WERI-Rb-1 (cell line): ENCODE measurements around the gene TBX15.

ENCODE experiments used
- DNase-seq: peaks from one replicate; pipeline ENCODE4 v3.0.0-alpha.2; 2020
- H3K27ac ChIP-seq: fragments of 250-450 bp; sonication (Bioruptor Pico); 2 replicates; pipeline ENCODE4 v1.5.1; 2020; ENCODE audit warnings: mild to moderate bottlenecking, moderate library complexity
- H3K27me3 ChIP-seq: fragments of 250-450 bp; sonication (Bioruptor Pico); 2 replicates; pipeline ENCODE4 v1.5.1; 2021; ENCODE audit warnings: mild to moderate bottlenecking, low read depth, moderate library complexity; ENCODE audit not compliant: insufficient read depth, severe bottlenecking
- H3K36me3 ChIP-seq: fragments of 250-450 bp; sonication (Bioruptor Pico); 2 replicates; pipeline ENCODE4 v1.5.1; 2020; ENCODE audit warnings: mild to moderate bottlenecking, moderate library complexity
- H3K4me3 ChIP-seq: 2 replicates; pipeline ENCODE4 v1.5.1; 2011; ENCODE audit warnings: low read depth, mild to moderate bottlenecking, control low read depth, low read length
- H3K9me3 ChIP-seq: fragments of 250-450 bp; sonication (Bioruptor Pico); 2 replicates; pipeline ENCODE4 v1.5.1; 2021; ENCODE audit warnings: mild to moderate bottlenecking, moderate library complexity; ENCODE audit not compliant: severe bottlenecking
- TF ChIP-seq, protein P1 (sequence below): IDR thresholded peaks from 2 replicates; pipeline ENCODE4 v1.5.1; 2011; ENCODE audit warnings: low read depth, mild to moderate bottlenecking, control low read depth, inconsistent platforms, low read length

The TBX15 gene

DNA sequence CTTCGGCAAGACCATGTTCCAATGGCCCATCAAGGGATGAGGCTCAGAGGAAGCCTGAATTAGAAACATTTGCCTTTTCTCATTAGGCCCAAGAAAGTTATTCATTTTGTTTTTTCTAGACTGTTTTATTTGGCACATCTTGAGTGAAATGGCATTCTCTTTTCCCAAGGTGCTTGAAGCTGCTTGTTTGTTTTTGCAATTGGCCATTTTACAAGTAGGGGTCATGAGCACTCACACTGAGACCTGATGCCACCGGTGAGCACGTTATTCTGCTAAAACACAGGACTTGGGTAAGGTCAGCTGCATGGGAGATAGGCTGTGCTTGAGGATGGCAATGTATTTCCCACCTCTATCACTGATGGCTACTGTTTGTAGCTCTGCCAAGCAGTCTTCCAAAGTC is 128.1 kb downstream of the TBX15 start:
- Histone ChIP-seq H3K36me3 (no peaks in the 10 kb centered on the region), H3K4me3 (no peak overlapping the region), H3K27ac (no peak overlapping the region), H3K27me3 (no peaks in the 10 kb centered on the region), H3K9me3 (no peaks in the 10 kb centered on the region)
- TF ChIP-seq, protein P1, sequence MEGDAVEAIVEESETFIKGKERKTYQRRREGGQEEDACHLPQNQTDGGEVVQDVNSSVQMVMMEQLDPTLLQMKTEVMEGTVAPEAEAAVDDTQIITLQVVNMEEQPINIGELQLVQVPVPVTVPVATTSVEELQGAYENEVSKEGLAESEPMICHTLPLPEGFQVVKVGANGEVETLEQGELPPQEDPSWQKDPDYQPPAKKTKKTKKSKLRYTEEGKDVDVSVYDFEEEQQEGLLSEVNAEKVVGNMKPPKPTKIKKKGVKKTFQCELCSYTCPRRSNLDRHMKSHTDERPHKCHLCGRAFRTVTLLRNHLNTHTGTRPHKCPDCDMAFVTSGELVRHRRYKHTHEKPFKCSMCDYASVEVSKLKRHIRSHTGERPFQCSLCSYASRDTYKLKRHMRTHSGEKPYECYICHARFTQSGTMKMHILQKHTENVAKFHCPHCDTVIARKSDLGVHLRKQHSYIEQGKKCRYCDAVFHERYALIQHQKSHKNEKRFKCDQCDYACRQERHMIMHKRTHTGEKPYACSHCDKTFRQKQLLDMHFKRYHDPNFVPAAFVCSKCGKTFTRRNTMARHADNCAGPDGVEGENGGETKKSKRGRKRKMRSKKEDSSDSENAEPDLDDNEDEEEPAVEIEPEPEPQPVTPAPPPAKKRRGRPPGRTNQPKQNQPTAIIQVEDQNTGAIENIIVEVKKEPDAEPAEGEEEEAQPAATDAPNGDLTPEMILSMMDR = no peak
- DNase-seq = no peak

- Histone ChIP-seq H3K4me3 (no peak overlapping the region), H3K36me3 (no peaks in the 10 kb centered on the region)
- DNase-seq = no peak
Observed at GRCh38 chr1:118846443-118846842, 141.7 kb downstream of the TBX15 start.

GRCh38 chr1:118842452-118843201 is 145.5 kb downstream of the TBX15 start:
- DNase-seq = peak; percentile 13
- no peak overlapping the region for H3K4me3 ChIP-seq
- no peak overlapping the region for H3K27ac ChIP-seq
- TF ChIP-seq, protein P1 = no peak
- no peaks in the 10 kb centered on the region for H3K27me3 ChIP-seq
- no peaks in the 10 kb centered on the region for H3K9me3 ChIP-seq
- H3K36me3 ChIP-seq = no peaks in the 10 kb centered on the region

More at GRCh38 chr1:118846443-118846842, 141.7 kb downstream of the TBX15 start:
- H3K27me3 ChIP-seq = no peaks in the 10 kb centered on the region
- H3K9me3 ChIP-seq = no peaks in the 10 kb centered on the region
- H3K27ac ChIP-seq = no peak overlapping the region
- TF ChIP-seq, protein P1 = no peak

DNA sequence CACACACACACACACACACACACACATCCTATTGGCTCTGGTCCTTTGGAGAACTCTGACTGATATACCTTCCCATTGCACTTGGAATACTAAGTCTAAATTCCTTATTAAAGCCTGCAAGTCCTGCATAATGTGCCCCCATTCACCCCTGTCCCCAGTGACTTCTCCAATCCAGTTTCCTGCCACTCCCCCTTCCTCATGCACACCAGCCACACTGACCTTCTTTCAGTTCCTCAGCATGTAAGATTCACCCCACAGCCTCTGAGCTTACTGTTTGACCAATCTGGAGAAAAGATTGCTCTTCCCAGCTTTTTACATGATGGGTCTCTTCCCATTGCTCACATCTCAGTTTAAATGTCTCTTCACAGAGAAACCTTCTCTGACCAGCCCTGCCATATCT is 146.6 kb downstream of the TBX15 start:
- no peaks in the 10 kb centered on the region for H3K36me3 ChIP-seq
- H3K4me3 ChIP-seq = no peak overlapping the region
- no peaks in the 10 kb centered on the region for H3K27me3 ChIP-seq
- no peak for DNase-seq
- TF ChIP-seq, protein P1 = no peak
- H3K27ac ChIP-seq = no peak overlapping the region
- H3K9me3 ChIP-seq = no peaks in the 10 kb centered on the region
